Measurements from ENCODE around the gene ARL2.
A peak's percentile ranks its signal among the peaks of the same experiment; 100 is the strongest.

ARL2 gene

GRCh38 chr11:65013888-65014725 lies at the start of gene ARL2:
Gene ARL2, plus strand, starts transcription at chr11:65014160. Its CDS starts 48 bp downstream, at chr11:65014208.
- peak; percentile 69 for TF ChIP-seq CTCF (IDR thresholded peaks at IDR 0.05; ENCODE audit: low read depth, low read length, poor library complexity, severe bottlenecking)
- TF ChIP-seq EZH2phosphoT487 (IDR thresholded peaks at IDR 0.05; ENCODE audit: borderline replicate concordance, low read length), result no peak
- peak within 1 kb of the TSS; percentile 81 for H3K4me2 ChIP-seq (ENCODE audit: low read length)
- peak within 1 kb of the TSS; percentile 83 for H3K4me3 ChIP-seq (ENCODE audit: low read length)
- H3K9me3 ChIP-seq (ENCODE audit: control insufficient read depth, insufficient read depth, low read length), result no peaks in the 10 kb centered on the region
- no peaks in the 10 kb centered on the region for H3K27me3 ChIP-seq (ENCODE audit: control insufficient read depth, low read length)
- peaks cover 34% of the 10 kb centered on the region for H3K79me2 ChIP-seq (ENCODE audit: control insufficient read depth, low read length)
- H3K27ac ChIP-seq (ENCODE audit: low read depth, low read length), result peak within 1 kb of the TSS; percentile 89
- no peaks in the 10 kb centered on the region for H3K9me2 ChIP-seq (replicated peaks; ENCODE audit: control insufficient read depth, low read length)
- peaks cover 28% of the 10 kb centered on the region for H3K36me3 ChIP-seq (ENCODE audit: control insufficient read depth, low read length)
- no peaks in the 10 kb centered on the region for H4K20me1 ChIP-seq (ENCODE audit: control insufficient read depth, insufficient read depth, low read depth, low read length)
- peaks cover 6% of the 10 kb centered on the region; the same call in 1 of the 2 replicates for H3F3A ChIP-seq (ENCODE audit: control insufficient read depth, insufficient read depth)
- peaks cover 42% of the 10 kb centered on the region for H3K4me1 ChIP-seq (ENCODE audit: control insufficient read depth, low read length)

- no peak overlapping the region for H3K4me2 ChIP-seq (ENCODE audit: low read length)
- H3F3A ChIP-seq (ENCODE audit: control insufficient read depth, insufficient read depth), result no peaks in the 10 kb centered on the region
- no peaks in the 10 kb centered on the region for H3K27me3 ChIP-seq (ENCODE audit: control insufficient read depth, low read length)
- H3K4me3 ChIP-seq (ENCODE audit: low read length), result no peak overlapping the region
- no peak for TF ChIP-seq CTCF (IDR thresholded peaks at IDR 0.05; ENCODE audit: low read depth, low read length, poor library complexity, severe bottlenecking)
- no peak for TF ChIP-seq EZH2phosphoT487 (IDR thresholded peaks at IDR 0.05; ENCODE audit: borderline replicate concordance, low read length)
- peaks cover 17% of the 10 kb centered on the region for H3K4me1 ChIP-seq (ENCODE audit: control insufficient read depth, low read length)
- no peaks in the 10 kb centered on the region for H4K20me1 ChIP-seq (ENCODE audit: control insufficient read depth, insufficient read depth, low read depth, low read length)
- H3K9me2 ChIP-seq (replicated peaks; ENCODE audit: control insufficient read depth, low read length), result no peaks in the 10 kb centered on the region
- no peaks in the 10 kb centered on the region for H3K79me2 ChIP-seq (ENCODE audit: control insufficient read depth, low read length)
- H3K36me3 ChIP-seq (ENCODE audit: control insufficient read depth, low read length), result no peaks in the 10 kb centered on the region
- H3K27ac ChIP-seq (ENCODE audit: low read depth, low read length), result no peak overlapping the region
- no peaks in the 10 kb centered on the region for H3K9me3 ChIP-seq (ENCODE audit: control insufficient read depth, insufficient read depth, low read length)
Observed at GRCh38 chr11:64967375-64967774, 46.6 kb upstream of the ARL2 start.

GRCh38 chr11:64969209-64969608 lies 44.8 kb upstream of the ARL2 start:
- H3K27ac ChIP-seq (ENCODE audit: low read depth, low read length), result no peak overlapping the region
- TF ChIP-seq EZH2phosphoT487 (IDR thresholded peaks at IDR 0.05; ENCODE audit: borderline replicate concordance, low read length) (no peak), CTCF (IDR thresholded peaks at IDR 0.05; ENCODE audit: low read depth, low read length, poor library complexity, severe bottlenecking) (no peak)
- H3K4me1 ChIP-seq (ENCODE audit: control insufficient read depth, low read length), result peaks cover 35% of the 10 kb centered on the region
- H3K36me3 ChIP-seq (ENCODE audit: control insufficient read depth, low read length), result no peaks in the 10 kb centered on the region
- H3K79me2 ChIP-seq (ENCODE audit: control insufficient read depth, low read length), result no peaks in the 10 kb centered on the region
- H3F3A ChIP-seq (ENCODE audit: control insufficient read depth, insufficient read depth), result peaks cover 6% of the 10 kb centered on the region
- H3K27me3 ChIP-seq (ENCODE audit: control insufficient read depth, low read length), result no peaks in the 10 kb centered on the region
- no peaks in the 10 kb centered on the region for H3K9me2 ChIP-seq (replicated peaks; ENCODE audit: control insufficient read depth, low read length)
- H4K20me1 ChIP-seq (ENCODE audit: control insufficient read depth, insufficient read depth, low read depth, low read length), result no peaks in the 10 kb centered on the region
- no peak overlapping the region for H3K4me2 ChIP-seq (ENCODE audit: low read length)
- H3K4me3 ChIP-seq (ENCODE audit: low read length), result no peak overlapping the region
- no peaks in the 10 kb centered on the region for H3K9me3 ChIP-seq (ENCODE audit: control insufficient read depth, insufficient read depth, low read length)
